Mucosa of gallbladder (tissue), 1 donor: Measurements from ENCODE around the gene USP19. TPM values are rescaled to one million over a fixed set of nuclear protein-coding genes. Genes with fewer than 3 reads are reported as not detected.

ENCODE experiments used
- DNase-seq: peaks from one replicate; pipeline ENCODE4 v3.0.0-alpha.2; 2020; ENCODE audit warnings: low spot score
- total RNA-seq: library from RNA; stranded (reverse); gene quantifications from one replicate; pipeline ENCODE4 v1.2.1, GENCODE V29; 2021
- donor health status: DM: no; HTN: no; CAD: no.

The USP19 gene, protein sequence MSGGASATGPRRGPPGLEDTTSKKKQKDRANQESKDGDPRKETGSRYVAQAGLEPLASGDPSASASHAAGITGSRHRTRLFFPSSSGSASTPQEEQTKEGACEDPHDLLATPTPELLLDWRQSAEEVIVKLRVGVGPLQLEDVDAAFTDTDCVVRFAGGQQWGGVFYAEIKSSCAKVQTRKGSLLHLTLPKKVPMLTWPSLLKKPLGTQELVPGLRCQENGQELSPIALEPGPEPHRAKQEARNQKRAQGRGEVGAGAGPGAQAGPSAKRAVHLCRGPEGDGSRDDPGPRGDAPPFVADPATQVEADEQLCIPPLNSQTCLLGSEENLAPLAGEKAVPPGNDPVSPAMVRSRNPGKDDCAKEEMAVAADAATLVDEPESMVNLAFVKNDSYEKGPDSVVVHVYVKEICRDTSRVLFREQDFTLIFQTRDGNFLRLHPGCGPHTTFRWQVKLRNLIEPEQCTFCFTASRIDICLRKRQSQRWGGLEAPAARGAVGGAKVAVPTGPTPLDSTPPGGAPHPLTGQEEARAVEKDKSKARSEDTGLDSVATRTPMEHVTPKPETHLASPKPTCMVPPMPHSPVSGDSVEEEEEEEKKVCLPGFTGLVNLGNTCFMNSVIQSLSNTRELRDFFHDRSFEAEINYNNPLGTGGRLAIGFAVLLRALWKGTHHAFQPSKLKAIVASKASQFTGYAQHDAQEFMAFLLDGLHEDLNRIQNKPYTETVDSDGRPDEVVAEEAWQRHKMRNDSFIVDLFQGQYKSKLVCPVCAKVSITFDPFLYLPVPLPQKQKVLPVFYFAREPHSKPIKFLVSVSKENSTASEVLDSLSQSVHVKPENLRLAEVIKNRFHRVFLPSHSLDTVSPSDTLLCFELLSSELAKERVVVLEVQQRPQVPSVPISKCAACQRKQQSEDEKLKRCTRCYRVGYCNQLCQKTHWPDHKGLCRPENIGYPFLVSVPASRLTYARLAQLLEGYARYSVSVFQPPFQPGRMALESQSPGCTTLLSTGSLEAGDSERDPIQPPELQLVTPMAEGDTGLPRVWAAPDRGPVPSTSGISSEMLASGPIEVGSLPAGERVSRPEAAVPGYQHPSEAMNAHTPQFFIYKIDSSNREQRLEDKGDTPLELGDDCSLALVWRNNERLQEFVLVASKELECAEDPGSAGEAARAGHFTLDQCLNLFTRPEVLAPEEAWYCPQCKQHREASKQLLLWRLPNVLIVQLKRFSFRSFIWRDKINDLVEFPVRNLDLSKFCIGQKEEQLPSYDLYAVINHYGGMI (N-terminal part only)
- total RNA-seq, result 85.6 TPM

DNA sequence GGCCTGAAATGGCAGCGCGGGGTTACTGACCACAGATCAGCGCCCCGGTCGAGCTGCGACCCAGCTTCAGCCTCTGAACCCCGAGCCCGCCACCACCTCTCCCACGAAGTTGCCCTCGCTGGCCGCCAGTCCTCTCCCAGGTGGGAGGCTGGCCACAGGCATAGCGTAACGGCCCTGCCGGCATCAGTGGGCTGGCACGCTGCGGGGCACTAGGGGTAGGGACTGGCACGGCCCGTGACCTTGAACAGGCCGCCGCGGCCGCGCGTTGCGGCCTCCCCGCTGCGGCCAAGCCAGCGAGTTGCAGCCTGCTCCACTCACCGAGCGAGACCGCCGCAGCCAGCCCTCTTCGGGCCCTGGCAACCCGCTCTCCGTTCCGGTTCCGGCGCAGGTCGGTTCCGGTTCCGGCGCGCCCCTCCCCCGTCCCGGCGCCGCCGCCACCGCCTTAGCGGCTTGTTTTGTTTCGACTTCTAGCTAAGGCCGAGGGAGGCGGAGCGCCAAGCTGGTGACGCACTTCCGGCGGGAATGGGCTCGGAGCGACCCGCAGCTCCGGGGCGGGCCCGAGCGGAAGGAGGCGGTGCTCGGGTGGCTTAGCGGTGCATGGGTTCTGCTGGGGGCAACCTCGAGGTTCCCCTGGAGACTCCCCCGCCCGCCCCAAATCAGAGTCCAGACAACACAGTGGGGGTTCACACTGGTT, at the start of gene USP19:
Gene USP19, minus strand, starts transcription at position 386 of the 694 bp plus-strand sequence. CDS start 1,678 bp downstream, outside the sequence.
- DNase-seq, result peak; percentile 95

DNA sequence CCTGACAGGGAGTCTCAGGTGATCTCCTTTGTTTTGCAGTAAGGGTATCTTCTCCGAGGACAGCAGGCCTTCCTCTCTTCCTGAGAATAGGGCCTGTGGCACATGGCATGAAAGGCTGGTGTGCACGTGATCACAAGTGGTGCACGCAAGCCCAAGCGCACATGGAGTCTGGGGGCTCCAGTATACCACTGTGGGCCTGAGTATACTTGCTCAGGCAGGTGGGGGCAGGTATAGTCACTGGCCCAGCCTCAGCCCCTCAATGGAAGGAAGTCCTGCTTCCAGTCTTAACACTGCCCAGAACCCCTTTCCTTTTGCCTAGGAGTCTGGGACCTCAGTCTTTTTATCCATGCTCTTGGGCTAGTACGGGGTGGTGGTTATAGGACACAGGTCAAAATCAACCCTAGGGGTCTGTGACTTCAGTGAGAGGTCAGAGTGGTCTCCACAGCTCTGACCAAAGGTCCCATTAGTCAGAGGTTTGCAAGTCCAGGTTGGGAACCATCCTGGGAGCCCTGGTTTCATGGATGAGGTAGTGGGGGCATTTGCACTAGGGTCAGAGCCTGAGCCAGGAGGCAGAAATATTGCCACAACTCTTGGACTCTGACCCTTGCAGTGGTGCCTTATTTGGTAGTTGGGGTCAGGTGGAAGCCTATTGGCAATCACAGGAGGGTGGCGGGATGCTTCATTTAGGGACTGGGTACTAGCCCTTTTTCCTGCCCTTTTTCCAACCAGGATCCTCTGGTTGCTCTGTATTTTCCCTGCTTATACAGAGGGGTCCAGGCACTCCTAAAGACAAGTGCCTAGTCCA, 46.3 kb upstream of the USP19 start:
- DNase-seq, result no peak

DNA sequence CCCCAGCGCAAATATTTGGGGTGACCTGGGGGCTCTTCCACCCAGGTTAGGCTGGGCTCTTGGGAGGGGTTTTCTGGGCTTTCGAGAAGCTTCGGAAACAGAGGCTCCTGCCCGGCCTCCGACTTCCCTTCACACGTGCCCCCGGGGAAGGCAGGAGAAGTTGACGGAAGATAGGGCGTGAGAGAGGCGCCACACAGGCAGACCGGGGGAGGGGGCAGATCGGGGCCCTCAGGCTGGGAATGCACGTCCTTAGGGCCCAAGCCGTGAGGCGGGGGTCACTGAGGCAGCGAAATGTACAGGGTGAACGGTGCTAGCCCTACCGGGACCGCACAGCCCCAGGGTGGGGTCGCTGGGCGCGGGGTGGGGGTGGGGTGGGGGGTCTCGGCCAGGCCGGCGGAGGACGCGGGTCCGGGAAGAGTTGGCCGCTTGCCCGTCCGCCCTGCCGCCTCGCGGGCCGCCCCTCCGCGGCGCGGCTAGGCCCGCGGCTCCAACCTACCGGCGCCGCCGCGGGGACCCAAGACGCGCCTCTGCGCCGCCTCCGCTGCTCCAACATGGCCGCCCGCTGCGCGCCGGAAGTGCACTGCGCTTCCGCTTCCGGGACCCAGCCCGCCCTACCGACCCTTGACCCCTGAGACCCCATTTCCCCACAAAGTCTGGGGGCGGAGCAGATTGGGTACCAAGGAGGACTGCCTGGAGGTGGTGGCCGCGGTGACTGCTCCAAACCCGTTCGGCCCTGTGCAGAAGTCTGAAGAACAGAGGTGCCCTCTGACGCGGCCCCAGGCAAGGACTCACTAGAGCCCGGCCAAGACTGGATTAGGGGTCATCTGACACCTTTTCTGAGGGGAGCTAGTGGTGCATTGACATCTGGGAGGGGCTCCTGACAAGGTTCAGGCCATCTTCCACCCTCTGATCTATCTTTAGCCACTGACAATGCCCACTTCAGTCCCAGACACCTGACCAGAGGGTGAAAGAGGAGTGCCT, 45.4 kb upstream of the USP19 start, which contains the start of gene CCDC71:
Gene CCDC71, minus strand, starts transcription at position 561 of the 981 bp plus-strand sequence. CDS start 2,123 bp downstream, outside the sequence.
- DNase-seq, result peak; percentile 69

DNA sequence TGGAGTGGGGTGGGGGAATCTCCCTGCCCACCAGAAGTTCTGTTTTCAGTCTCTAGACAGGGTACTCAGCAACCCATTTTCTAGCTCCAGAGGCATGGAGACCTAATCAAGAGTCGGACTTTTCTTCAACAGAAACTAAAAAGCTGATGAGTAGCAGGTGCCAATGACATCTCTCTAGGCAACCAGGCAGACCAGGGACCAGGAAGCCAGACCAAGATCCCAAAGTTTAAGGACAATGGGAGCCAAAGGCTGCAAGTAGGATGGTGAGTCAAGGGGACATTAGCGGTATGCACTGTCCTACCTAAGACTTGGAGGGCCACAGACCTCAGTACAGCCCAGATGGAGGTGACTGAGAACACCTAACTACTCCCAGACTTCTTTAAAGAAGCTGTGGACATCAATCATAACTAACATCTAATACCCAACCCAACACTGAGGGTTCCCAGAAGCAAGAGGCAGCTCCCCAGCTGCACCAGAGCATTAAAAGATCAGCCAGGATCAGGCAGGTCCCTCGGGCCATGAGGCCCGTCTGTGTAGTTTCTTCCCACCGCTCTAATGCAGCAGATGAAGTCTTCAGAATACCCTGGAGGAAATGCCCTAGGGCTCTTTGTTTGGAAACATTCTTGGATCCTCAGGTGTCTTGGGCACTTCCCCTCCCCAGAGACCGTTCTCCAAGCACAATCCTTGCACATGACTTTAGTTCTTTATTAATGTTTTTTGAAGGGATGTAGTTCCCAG, 44.5 kb upstream of the USP19 start:
- no peak for DNase-seq

DNA sequence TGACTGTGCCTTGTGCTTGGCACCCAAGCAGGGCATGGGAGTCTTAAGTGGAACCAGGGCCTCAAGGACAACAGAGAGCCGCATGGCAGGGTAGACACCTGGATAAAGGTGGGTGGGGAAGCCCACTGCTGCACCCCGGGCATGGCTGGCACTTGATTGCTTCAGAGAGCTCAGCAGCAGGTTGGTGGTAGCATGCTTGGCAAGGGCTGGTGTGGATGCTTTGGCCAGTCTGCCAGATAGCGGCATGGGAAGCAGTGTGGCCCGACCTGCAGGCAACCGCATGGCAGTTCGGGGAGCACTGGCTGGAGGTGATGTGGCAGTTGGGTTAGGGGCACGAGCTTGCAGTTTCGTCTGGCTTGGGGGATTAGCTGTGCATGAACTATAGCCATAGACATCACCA, 43.0 kb upstream of the USP19 start:
- DNase-seq, result no peak

DNA sequence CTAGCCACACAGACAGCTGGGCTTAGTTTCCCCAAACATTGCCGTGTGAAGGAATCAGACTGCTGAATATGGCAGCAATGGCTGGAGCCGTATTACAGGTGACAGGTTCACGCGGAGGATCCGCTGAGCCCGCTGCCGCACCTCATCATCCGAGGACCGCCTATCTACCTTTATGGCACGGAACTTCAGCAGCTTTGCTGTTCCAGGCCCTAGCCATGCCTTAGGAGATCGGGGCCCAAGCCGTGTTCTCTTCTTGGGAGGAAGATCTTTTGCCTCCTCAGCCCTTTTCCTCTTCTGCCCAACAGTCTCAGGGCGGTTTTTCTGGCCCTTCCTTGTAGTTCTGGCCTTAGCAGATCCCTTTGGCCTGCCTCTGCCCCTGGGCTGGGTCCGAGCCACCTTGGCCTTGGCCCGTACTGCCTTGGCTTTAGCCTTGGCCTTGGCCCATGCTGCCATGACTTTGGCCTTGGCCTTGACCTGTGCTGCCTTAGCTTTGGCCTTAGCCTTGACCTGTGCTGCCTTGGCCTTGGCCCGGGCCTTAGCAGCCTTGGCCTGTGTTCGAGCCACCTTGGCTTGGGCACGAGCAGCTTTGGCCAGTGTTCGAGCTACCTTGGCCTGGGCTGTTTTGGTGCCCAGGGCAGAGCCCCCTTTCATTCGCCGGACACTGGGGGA, 42.3 kb upstream of the USP19 start:
- DNase-seq, result no peak

DNA sequence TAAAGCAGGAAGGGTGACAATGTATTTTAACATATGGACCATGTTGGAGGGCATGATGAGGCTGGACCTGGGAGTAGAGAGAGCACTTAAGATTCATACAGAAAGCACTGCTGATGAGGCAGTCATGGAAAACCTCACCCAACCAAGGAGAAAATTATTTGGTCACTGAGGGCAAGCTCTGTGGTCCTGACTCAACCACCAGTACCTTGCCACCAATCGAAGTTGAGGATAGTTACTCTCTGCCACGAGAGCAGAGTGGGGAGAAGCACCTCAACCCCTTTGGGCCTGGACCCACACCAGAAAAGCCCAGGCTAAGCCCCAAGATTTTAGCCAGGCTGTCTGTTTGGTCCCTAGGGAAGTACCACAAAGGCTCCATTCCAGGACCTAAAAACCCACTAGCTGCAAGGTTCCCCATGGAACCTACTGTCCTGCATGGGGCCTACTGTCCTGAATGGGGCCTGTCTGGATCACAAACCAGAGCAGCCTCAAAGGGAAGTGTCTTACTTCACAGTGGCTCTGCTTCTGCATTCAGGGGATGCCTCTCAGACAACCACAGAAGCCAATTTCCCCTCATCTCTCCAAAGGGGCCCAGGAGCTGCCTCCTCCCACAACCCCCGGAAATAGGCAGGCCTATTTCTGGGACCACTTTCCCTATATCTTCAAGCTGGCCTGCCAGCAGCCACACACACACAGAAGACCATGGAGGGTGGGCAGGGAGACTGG, 41.3 kb upstream of the USP19 start:
- no peak for DNase-seq

DNA sequence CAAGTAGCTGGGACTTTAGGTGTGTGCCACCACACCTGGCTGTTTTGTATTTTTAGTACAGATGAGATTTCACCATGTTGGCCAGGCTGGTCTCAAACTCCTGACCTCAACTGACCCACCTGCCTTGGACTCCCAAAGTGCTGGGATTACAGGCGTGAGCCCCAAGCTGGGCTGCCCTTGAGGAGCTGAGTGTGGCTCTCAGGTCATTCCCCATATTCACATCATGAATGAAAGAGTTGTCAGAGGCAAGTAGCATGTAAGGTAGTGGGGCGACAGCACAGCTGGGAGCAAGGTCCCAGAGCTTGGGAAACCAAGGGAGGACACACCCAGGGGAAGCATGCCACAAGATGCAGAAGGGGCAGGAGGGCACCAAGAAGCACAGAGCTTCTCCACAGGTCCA, 40.6 kb upstream of the USP19 start:
- no peak for DNase-seq

DNA sequence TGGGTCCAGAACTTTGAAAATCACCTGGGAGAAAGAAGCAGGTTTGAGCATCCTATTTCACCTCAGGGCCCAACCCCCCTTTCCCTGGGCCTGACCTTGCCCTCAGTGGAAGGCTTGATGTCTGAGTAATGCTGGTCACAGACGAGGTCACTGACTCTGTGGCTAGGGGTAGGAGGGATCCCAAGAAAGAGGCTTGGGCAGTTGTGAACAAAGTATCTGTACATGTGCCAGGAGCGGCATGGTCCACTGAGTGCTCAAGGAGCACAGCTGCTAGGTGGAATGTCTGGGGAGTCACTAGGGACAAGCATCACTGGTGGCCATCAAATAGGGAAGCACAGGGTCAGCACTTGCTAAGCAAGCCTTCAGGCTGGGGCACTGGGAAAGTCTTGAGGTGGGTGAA, 38.2 kb upstream of the USP19 start:
- DNase-seq, result no peak

DNA sequence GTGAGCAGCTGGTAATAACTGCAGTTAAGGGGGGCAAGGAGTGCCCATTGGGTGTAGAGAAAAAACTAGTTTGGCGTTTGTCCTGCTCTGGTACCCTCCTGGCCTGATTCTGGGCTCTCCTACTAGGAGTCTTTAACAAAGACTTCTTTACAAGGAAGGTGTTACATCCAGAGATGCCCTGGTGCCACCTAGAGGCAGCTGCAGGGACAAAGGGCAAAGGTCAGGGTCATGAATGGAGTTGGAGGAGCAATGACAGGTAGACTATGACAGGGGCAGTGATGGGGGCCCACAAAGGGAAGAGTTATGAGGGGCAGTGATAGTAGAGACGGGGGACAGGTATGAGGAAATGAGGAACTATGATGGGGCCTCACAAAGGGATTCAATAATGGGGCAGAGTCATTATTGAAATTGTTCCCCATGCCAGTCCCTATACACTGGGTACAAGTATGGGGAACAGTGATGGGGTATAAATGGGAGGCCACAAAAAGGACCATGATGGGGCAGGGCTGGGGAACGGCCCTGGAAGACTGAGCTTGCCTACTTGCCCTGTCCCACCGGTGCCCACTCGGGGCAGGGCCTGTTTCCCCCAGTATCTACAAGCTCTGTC, 37.6 kb upstream of the USP19 start:
- DNase-seq, result peak; percentile 56

DNA sequence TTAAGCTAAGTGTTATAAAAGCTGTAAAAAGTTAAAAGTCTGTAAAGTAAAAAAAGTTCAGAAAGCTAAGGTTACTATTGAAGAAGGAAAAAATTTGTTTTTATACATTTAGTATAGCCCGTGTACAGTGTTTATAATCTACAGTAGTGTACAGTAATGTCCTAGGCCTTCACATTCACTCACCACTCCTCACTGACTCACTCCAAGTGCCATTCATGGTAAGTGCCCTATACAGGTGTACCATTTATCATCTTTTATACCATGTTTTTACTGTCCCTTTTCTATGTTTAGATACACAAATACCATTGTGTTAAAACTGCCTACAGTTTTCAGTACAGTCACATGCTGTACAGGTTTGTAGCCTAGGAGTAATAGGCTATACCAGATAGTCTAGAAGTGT, 36.7 kb upstream of the USP19 start:
- no peak for DNase-seq

DNA sequence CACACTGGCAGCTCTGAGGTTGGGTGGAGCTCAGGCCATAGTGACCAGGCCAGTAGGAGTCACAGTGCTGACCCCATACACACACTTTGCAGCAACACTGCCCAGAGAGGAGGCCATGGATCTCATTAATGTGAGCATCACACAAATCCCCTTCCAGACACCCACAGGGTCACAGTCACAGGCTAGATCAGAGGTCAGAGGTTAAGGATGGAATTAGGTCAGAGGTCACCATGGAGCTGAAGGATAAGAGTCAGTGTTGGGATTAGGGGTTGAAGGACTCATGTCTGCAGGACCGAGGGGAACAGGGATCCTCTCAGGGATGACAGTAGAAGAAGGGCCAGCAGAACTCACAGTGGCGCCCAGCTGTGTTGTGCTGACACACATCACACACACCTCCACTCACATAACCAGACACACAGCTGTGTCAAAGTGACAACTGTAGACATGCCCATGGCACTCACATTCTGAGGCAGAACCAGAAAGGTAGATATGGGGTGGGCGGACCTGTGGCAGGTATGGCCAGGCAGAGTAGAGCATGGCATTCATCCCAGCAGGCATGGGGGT, 32.8 kb upstream of the USP19 start:
- no peak for DNase-seq

DNA sequence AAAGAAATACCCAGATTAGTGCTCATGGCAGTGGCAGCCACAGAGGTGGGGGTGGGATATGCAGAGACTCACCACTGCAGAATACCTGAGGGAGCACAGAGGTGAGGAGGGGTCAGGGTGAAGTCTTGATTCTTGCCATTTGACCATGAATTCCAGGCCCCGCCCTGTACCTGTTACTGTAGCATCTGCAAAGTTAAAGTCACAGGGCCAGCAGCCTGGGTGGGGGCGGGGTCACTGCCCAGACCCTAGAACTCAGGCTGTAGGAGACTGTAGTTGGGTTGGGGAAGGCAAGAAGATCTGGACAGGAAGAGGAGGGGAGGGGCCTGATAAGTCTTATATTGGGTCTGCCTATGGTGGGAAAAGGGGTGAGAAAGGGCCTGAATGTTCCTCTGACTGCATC, 31.0 kb upstream of the USP19 start:
- no peak for DNase-seq

DNA sequence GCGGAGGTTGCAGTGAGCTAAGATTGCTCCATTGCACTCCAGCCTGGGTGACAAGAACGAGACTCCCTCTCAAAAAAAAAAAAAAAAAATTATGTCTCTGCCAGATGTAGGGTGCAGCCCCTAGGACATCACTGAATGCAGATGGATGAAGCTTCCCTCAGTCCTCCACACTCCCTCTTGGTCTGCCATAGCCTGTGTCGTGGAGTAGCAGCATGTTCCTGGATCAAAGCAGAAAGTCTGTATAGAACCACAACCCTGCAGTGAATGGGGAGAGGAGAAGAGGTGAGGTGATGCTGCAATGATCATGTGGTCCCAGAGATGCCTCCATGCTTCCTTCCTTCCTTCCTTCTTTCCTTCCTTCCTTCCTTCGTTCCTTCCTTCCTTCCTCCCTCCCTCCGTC, 27.5 kb upstream of the USP19 start:
- no peak for DNase-seq

DNA sequence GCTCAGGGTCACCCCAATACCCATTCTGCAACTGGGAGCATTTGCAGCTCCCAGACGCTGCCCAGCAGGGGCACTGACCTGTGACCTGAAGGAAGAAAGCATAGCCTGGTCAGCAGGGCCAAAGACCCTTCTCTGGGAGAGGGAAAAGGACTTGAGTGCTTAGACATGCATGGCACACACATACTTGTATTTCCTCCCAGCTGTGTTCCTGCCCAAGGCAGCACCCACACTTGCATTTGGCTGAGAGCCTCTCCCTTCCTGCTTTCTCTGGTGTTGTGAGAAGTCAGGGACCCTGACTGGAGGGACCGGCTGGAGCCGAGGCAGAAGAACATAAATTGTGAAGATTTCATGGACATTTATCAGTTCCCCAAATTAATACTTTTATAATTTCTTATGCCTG, 19.5 kb upstream of the USP19 start:
- DNase-seq, result no peak

DNA sequence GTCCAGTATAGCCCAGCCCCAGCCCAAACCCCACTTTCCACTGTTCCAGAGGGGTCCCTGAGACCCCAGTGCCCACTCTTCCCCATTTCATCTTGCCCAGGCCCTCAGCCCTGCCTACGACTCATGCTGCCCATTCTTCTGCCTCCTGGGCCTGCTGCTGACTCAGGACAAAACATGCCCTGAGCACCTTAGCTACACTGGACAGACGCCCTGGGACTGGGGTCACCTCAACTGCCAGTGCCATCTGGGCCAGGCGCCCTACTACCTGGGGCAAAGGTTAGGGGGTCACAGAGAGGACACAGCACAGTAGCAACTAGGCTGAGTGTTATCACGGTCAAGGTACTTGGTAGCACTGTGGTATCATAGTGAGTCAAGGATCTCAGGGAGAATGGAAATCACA, 14.9 kb upstream of the USP19 start:
- no peak for DNase-seq
